ENCODE results near the gene SLC38A8. TPM values are rescaled to one million over a fixed set of nuclear protein-coding genes. Genes with fewer than 3 reads are reported as not detected.

Gene SLC38A8
- total and polyA plus RNA-seq, 2 experiments from 2014 or later = not detected

DNA sequence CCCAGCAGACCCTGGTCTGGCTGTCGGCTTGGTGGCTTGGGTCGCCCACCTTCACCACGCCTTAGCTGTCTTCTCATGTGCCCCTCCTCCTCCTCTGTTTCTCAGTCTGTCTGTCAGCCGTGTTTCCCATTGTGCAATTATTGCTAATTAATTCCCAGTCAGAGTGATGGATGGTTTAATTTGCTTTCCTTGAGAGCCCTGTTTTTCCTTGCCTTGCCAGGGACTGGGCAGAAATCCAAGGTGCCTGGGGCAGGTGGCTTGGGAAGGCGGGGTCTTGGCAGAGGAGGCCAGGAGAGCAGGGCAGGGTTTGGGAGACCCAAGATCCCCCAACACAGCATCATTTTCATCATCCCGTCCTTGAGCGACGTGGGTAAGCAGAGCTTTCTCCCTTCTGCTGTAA is 53.3 kb downstream of the SLC38A8 start:
- Histone ChIP-seq H3K9me3 (ENCODE audit: low read depth) (no peaks in the 10 kb centered on the region), H4K20me1 (ENCODE audit: insufficient read depth, poor library complexity, severe bottlenecking) (no peaks in the 10 kb centered on the region), H3K36me3 (replicated peaks; ENCODE audit: insufficient read depth, low read depth) (no peaks in the 10 kb centered on the region), H3K27me3 (peaks cover 11% of the 10 kb centered on the region), H3K4me1 (ENCODE audit: insufficient read depth) (peaks cover 3% of the 10 kb centered on the region), H3K4me3 (no peak overlapping the region), H3K27ac (no peak overlapping the region), H3K4me2 (no peak overlapping the region), H3K9me2 (replicated peaks; ENCODE audit: insufficient read depth) (no peaks in the 10 kb centered on the region), H2AFZ (no peak overlapping the region), H3K79me2 (no peaks in the 10 kb centered on the region)
- TF ChIP-seq CTCF (IDR thresholded peaks at IDR 0.05; ENCODE audit: poor library complexity) = no peak
- TF ChIP-seq EZH2phosphoT487 (IDR thresholded peaks at IDR 0.05; ENCODE audit: low read depth, severe bottlenecking, unreplicated experiment) = no peak
- no peak for TF ChIP-seq EZH2 (IDR thresholded peaks at IDR 0.05; ENCODE audit: borderline replicate concordance)
- 88% methylated on average over 8 of the region's 8 CpGs for WGBS (ENCODE audit: low lambda C conversion rate, missing lambda C conversion rate)
- no peak for DNase-seq (ENCODE audit: low spot score)

- no peaks in the 10 kb centered on the region for H3K4me1 ChIP-seq (ENCODE audit: insufficient read depth)
- H3K4me3 ChIP-seq = no peak overlapping the region
- no peaks in the 10 kb centered on the region for H3K9me2 ChIP-seq (replicated peaks; ENCODE audit: insufficient read depth)
- no peaks in the 10 kb centered on the region for H4K20me1 ChIP-seq (ENCODE audit: insufficient read depth, poor library complexity, severe bottlenecking)
- TF ChIP-seq EZH2 (IDR thresholded peaks at IDR 0.05; ENCODE audit: borderline replicate concordance) (no peak), CTCF (IDR thresholded peaks at IDR 0.05; ENCODE audit: poor library complexity) (no peak), EZH2phosphoT487 (IDR thresholded peaks at IDR 0.05; ENCODE audit: low read depth, severe bottlenecking, unreplicated experiment) (no peak)
- no peak overlapping the region for H3K4me2 ChIP-seq
- H3K79me2 ChIP-seq = no peaks in the 10 kb centered on the region
- H2AFZ ChIP-seq = no peak overlapping the region
- no peaks in the 10 kb centered on the region for H3K36me3 ChIP-seq (replicated peaks; ENCODE audit: insufficient read depth, low read depth)
- no peak for DNase-seq (ENCODE audit: low spot score)
- H3K27ac ChIP-seq = no peak overlapping the region
- 81% methylated on average over 4 of the region's 4 CpGs for WGBS (ENCODE audit: low lambda C conversion rate, missing lambda C conversion rate)
- H3K9me3 ChIP-seq (ENCODE audit: low read depth) = no peaks in the 10 kb centered on the region
- peaks cover 1% of the 10 kb centered on the region for H3K27me3 ChIP-seq
Observed at GRCh38 chr16:83983491-83983890, 59.1 kb downstream of the SLC38A8 start.

GRCh38 chr16:83981799-83982198 is 60.8 kb downstream of the SLC38A8 start:
- no peak overlapping the region for H3K4me3 ChIP-seq
- no peak for DNase-seq (ENCODE audit: low spot score)
- no peaks in the 10 kb centered on the region for H3K9me3 ChIP-seq (ENCODE audit: low read depth)
- WGBS (ENCODE audit: low lambda C conversion rate, missing lambda C conversion rate) = 99% methylated on average over 8 of the region's 8 CpGs
- no peak overlapping the region for H3K27ac ChIP-seq
- no peak overlapping the region for H2AFZ ChIP-seq
- H3K27me3 ChIP-seq = no peaks in the 10 kb centered on the region
- H3K79me2 ChIP-seq = no peaks in the 10 kb centered on the region
- H3K36me3 ChIP-seq (replicated peaks; ENCODE audit: insufficient read depth, low read depth) = no peaks in the 10 kb centered on the region
- H3K4me1 ChIP-seq (ENCODE audit: insufficient read depth) = no peaks in the 10 kb centered on the region
- no peak overlapping the region for H3K4me2 ChIP-seq
- TF ChIP-seq EZH2 (IDR thresholded peaks at IDR 0.05; ENCODE audit: borderline replicate concordance) (no peak), EZH2phosphoT487 (IDR thresholded peaks at IDR 0.05; ENCODE audit: low read depth, severe bottlenecking, unreplicated experiment) (no peak)
- H3K9me2 ChIP-seq (replicated peaks; ENCODE audit: insufficient read depth) = no peaks in the 10 kb centered on the region
- no peaks in the 10 kb centered on the region for H4K20me1 ChIP-seq (ENCODE audit: insufficient read depth, poor library complexity, severe bottlenecking)

- Histone ChIP-seq H3K27me3 (no peaks in the 10 kb centered on the region), H4K20me1 (ENCODE audit: insufficient read depth, poor library complexity, severe bottlenecking) (no peaks in the 10 kb centered on the region), H3K4me2 (no peak overlapping the region), H3K36me3 (replicated peaks; ENCODE audit: insufficient read depth, low read depth) (no peaks in the 10 kb centered on the region), H3K4me3 (no peak overlapping the region), H3K9me3 (ENCODE audit: low read depth) (no peaks in the 10 kb centered on the region), H3K4me1 (ENCODE audit: insufficient read depth) (no peaks in the 10 kb centered on the region), H3K79me2 (no peaks in the 10 kb centered on the region), H2AFZ (no peak overlapping the region), H3K9me2 (replicated peaks; ENCODE audit: insufficient read depth) (no peaks in the 10 kb centered on the region), H3K27ac (no peak overlapping the region)
- no peak for DNase-seq (ENCODE audit: low spot score)
- TF ChIP-seq EZH2phosphoT487 (IDR thresholded peaks at IDR 0.05; ENCODE audit: low read depth, severe bottlenecking, unreplicated experiment) (no peak), CTCF (IDR thresholded peaks at IDR 0.05; ENCODE audit: poor library complexity) (no peak), EZH2 (IDR thresholded peaks at IDR 0.05; ENCODE audit: borderline replicate concordance) (no peak)
- WGBS (ENCODE audit: low lambda C conversion rate, missing lambda C conversion rate) = 100% methylated on average over 2 of the region's 2 CpGs
Observed at GRCh38 chr16:83980794-83981193, 61.8 kb downstream of the SLC38A8 start.

Data from hepatocyte (in vitro differentiated cells).